OCI-LY7 (cell line): ENCODE measurements around the gene TMEM242. TPM values are rescaled to one million over a fixed set of nuclear protein-coding genes. Genes with fewer than 3 reads are reported as not detected.

Experiments used
- BruUV-seq: library from RNA; stranded (reverse); fragments of 400-500 nt; replicated peaks from 2 replicates; lab custom pipeline; 2021; lab: Mats Ljungman, UMichigan
- CTCF ChIA-PET: fragments of 300-600 bp; sonication (Branson Sonifier 250); formaldehyde crosslinking; loops from one replicate; lab custom pipeline; 2022; ENCODE audit warnings: antibody characterized with exemption; ENCODE audit not compliant: unreplicated experiment; lab: Charles Lee
- POLR2A ChIA-PET: fragments of 300-600 bp; sonication (Branson Sonifier 250); formaldehyde crosslinking; loops from one replicate; lab custom pipeline; 2022; ENCODE audit warnings: antibody characterized with exemption; lab: Charles Lee
- DNase-seq: peaks from one replicate; pipeline ENCODE4 v3.0.0-alpha.2; 2015; ENCODE audit warnings: low spot score
- H2AFZ ChIP-seq: fragments of 200-600 bp; sonication (generic), shearing (Covaris generic); 2 replicates; pipeline ENCODE4 v1.6.1; 2014; ENCODE audit warnings: mild to moderate bottlenecking, antibody characterized with exemption, low read length, moderate library complexity
- H3K27ac ChIP-seq: fragments of 200-600 bp; sonication (generic); 2 replicates; pipeline ENCODE4 v1.5.1; 2014; ENCODE audit warnings: mixed run types, low read depth, mild to moderate bottlenecking, moderate library complexity, low read length, inconsistent platforms; ENCODE audit not compliant: poor library complexity, severe bottlenecking
- H3K36me3 ChIP-seq: fragments of 200-600 bp; sonication (generic); 2 replicates; pipeline ENCODE4 v1.6.1; 2014; ENCODE audit warnings: mild to moderate bottlenecking, antibody characterized with exemption, low read length, moderate library complexity, mixed read lengths; ENCODE audit not compliant: insufficient read depth
- H3K4me1 ChIP-seq: fragments of 200-600 bp; sonication (generic); 2 replicates; pipeline ENCODE4 v1.5.1; 2014; ENCODE audit warnings: mild to moderate bottlenecking, low read length; ENCODE audit not compliant: insufficient read depth, poor library complexity, severe bottlenecking
- H3K4me2 ChIP-seq: fragments of 200-600 bp; sonication (generic); 2 replicates; pipeline ENCODE4 v1.6.1; 2014; ENCODE audit warnings: mild to moderate bottlenecking, low read length
- H3K4me3 ChIP-seq: fragments of 200-600 bp; sonication (generic); 2 replicates; pipeline ENCODE4 v1.5.1; 2014; ENCODE audit warnings: mild to moderate bottlenecking, low read depth, low read length; ENCODE audit not compliant: poor library complexity, severe bottlenecking
- H3K79me2 ChIP-seq: fragments of 200-600 bp; sonication (generic); 2 replicates; pipeline ENCODE4 v1.6.1; 2016; ENCODE audit warnings: low read depth, mild to moderate bottlenecking, low read length, moderate library complexity, mixed read lengths; ENCODE audit not compliant: insufficient read depth
- H3K9me2 ChIP-seq: fragments of 200-600 bp; sonication (generic); 2 replicates; pipeline ENCODE4 v1.6.1; 2016; ENCODE audit warnings: mild to moderate bottlenecking, low read length, mixed read lengths; ENCODE audit not compliant: insufficient read depth
- H3K9me3 ChIP-seq: fragments of 200-600 bp; sonication (generic); 2 replicates; pipeline ENCODE4 v1.6.1; 2014; ENCODE audit warnings: mild to moderate bottlenecking, mixed run types, low read length, mixed read lengths
- H4K20me1 ChIP-seq: fragments of 200-600 bp; sonication (generic); 2 replicates; pipeline ENCODE4 v1.6.1; 2014; ENCODE audit warnings: mild to moderate bottlenecking, antibody characterized with exemption, low read length, moderate library complexity, mixed read lengths; ENCODE audit not compliant: insufficient read depth
- EZH2phosphoT487 ChIP-seq: fragments of 200-600 bp; sonication (generic); IDR thresholded peaks from 2 replicates; pipeline ENCODE4 v1.6.1; 2018; ENCODE audit warnings: low read depth, borderline replicate concordance, mild to moderate bottlenecking, mixed run types, antibody characterized with exemption, low read length, moderate library complexity, mixed read lengths
- intact Hi-C: fragments of 100-400 bp; cut with micrococcal nuclease; formaldehyde crosslinking; loops from one replicate; pipeline ENCODE4 v1.10.0; 2022; ENCODE audit not compliant: unreplicated experiment
- total RNA-seq, 2 experiments: library from RNA; depleted of rRNA in 1 of 2; stranded (reverse); fragments of >200 nt in 1 of 2; shearing (Covaris generic) in 1 of 2; gene quantifications; 2 replicates each; pipeline ENCODE4 v1.2.3, GENCODE V29; 2014 to 2022
- TF ChIP-seq, protein P1 (sequence below): fragments of 200-600 bp; sonication (generic); conservative IDR thresholded peaks from 2 replicates; pipeline ENCODE4 v1.5.1; 2014; ENCODE audit warnings: mild to moderate bottlenecking, antibody characterized with exemption, low read length, moderate library complexity, mixed read lengths

TMEM242 gene
- total RNA-seq, 2 experiments from 2014 or later, result 4.5 to 9.2 TPM

DNA sequence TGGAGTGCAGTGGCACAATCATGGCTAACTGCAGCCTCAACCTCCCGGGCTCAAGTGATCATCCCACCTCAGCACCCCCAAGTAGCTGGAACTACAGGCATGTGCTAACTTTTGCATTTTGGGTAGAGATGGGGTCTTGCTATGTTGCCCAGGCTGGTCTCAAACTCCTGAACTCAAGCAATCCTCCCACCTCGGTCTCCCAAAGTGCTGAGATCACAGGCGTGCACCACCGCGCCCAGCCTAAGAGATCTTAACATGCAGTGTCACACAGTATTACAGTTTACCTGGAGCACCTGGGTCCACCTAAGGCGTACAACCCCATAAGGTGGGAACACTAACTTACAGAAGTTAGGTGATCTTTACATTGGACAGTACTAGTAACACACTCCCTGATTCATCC, 29.5 kb downstream of the TMEM242 start:
- CTCF ChIA-PET, result no interaction called here
- H3K27ac ChIP-seq, result no peak overlapping the region
- intact Hi-C loops, result no loop called here

DNA sequence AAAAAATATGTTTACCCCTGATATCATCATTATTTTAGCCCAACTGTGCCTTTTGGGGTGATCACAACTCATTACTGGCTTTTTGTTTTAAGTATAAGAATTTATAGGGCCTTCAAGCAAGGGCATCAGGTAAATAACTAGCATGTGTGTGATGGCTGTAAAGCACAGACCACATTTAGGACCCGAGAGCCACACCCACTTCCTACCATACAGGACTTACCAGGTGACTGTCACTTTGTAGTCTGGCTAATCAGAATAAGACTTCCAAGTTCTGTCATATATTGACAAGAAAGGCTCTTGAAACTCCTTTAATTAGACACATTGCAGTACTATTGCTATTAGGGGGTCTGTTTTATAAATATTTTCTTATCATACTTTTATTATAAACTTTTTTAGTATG, 31.1 kb downstream of the TMEM242 start:
- TF ChIP-seq, protein P1, sequence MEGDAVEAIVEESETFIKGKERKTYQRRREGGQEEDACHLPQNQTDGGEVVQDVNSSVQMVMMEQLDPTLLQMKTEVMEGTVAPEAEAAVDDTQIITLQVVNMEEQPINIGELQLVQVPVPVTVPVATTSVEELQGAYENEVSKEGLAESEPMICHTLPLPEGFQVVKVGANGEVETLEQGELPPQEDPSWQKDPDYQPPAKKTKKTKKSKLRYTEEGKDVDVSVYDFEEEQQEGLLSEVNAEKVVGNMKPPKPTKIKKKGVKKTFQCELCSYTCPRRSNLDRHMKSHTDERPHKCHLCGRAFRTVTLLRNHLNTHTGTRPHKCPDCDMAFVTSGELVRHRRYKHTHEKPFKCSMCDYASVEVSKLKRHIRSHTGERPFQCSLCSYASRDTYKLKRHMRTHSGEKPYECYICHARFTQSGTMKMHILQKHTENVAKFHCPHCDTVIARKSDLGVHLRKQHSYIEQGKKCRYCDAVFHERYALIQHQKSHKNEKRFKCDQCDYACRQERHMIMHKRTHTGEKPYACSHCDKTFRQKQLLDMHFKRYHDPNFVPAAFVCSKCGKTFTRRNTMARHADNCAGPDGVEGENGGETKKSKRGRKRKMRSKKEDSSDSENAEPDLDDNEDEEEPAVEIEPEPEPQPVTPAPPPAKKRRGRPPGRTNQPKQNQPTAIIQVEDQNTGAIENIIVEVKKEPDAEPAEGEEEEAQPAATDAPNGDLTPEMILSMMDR, result no peak
- TF ChIP-seq EZH2phosphoT487, result no peak
- H3K27ac ChIP-seq, result no peak overlapping the region
- H2AFZ ChIP-seq, result no peak overlapping the region
- CTCF ChIA-PET, result no interaction called here
- no peaks in the 10 kb centered on the region for H3K79me2 ChIP-seq
- no peaks in the 10 kb centered on the region for H3K4me1 ChIP-seq
- no peaks in the 10 kb centered on the region for H3K9me2 ChIP-seq
- TSS peak; percentile 73 for BruUV-seq
- intact Hi-C loops, result no loop called here
- no peaks in the 10 kb centered on the region for H4K20me1 ChIP-seq
- peak; percentile 12 for DNase-seq
- POLR2A ChIA-PET, result no interaction called here
- H3K4me3 ChIP-seq, result no peak overlapping the region
- H3K4me2 ChIP-seq, result no peak overlapping the region
- no peaks in the 10 kb centered on the region for H3K36me3 ChIP-seq
- no peaks in the 10 kb centered on the region for H3K9me3 ChIP-seq

More for the DNA sequence above, 29.5 kb downstream of the TMEM242 start:
- Histone ChIP-seq H3K4me1 (no peaks in the 10 kb centered on the region), H3K9me3 (no peaks in the 10 kb centered on the region), H3K4me3 (no peak overlapping the region), H4K20me1 (no peaks in the 10 kb centered on the region), H3K36me3 (no peaks in the 10 kb centered on the region), H3K79me2 (no peaks in the 10 kb centered on the region), H3K9me2 (no peaks in the 10 kb centered on the region), H2AFZ (no peak overlapping the region), H3K4me2 (no peak overlapping the region)
- POLR2A ChIA-PET, result interaction anchor here (1.4 kb wide), 1 partner anchor 13 kb away, joined by 3 read pairs; no protein-coding TSS in a partner anchor
- no TSS peak for BruUV-seq
- TF ChIP-seq, protein P1, result no peak
- no peak for TF ChIP-seq EZH2phosphoT487
- DNase-seq, result no peak

DNA sequence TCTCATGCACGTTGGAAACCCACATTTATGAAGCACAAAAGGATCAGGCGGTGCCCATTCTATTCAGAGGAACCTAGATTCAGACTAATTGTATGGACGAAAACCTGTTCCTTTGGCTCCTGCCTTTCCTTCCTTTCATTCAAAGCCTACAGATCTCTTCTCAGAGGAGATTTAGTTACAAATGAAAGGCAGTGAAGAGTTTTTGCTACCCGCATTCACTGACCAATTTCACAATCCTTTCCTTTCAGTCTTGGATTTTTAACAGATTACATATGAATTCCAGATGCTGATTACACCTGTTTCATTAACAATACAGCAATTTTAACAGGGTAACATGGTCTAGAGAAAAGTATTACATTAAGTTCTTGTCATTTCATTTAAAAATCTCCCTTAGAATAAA, 32.0 kb downstream of the TMEM242 start:
- H3K4me1 ChIP-seq, result no peaks in the 10 kb centered on the region

More for the DNA sequence above, 32.0 kb downstream of the TMEM242 start:
- POLR2A ChIA-PET, result no interaction called here
- Histone ChIP-seq H3K9me2 (no peaks in the 10 kb centered on the region), H2AFZ (no peak overlapping the region), H3K27ac (no peak overlapping the region), H3K4me2 (no peak overlapping the region), H3K4me3 (no peak overlapping the region), H3K79me2 (no peaks in the 10 kb centered on the region), H3K36me3 (no peaks in the 10 kb centered on the region), H4K20me1 (no peaks in the 10 kb centered on the region), H3K9me3 (no peaks in the 10 kb centered on the region)
- BruUV-seq, result no TSS peak
- no peak for TF ChIP-seq EZH2phosphoT487
- TF ChIP-seq, protein P1, result no peak
- no peak for DNase-seq
- intact Hi-C loops, result no loop called here
- CTCF ChIA-PET, result no interaction called here
